Measurements from ENCODE around the gene PADI6.
"Not testable (repeated sequence)": the region's sequence is repeated elsewhere in the genome, so short reads cannot be mapped to it uniquely, and the experiment has no call there.

- TF ChIP-seq, protein P1, sequence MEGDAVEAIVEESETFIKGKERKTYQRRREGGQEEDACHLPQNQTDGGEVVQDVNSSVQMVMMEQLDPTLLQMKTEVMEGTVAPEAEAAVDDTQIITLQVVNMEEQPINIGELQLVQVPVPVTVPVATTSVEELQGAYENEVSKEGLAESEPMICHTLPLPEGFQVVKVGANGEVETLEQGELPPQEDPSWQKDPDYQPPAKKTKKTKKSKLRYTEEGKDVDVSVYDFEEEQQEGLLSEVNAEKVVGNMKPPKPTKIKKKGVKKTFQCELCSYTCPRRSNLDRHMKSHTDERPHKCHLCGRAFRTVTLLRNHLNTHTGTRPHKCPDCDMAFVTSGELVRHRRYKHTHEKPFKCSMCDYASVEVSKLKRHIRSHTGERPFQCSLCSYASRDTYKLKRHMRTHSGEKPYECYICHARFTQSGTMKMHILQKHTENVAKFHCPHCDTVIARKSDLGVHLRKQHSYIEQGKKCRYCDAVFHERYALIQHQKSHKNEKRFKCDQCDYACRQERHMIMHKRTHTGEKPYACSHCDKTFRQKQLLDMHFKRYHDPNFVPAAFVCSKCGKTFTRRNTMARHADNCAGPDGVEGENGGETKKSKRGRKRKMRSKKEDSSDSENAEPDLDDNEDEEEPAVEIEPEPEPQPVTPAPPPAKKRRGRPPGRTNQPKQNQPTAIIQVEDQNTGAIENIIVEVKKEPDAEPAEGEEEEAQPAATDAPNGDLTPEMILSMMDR (tag by site-specific recombination; IDR thresholded peaks at IDR 0.05) = not testable (repeated sequence)
- not testable (repeated sequence) for TF ChIP-seq ZNF560, MYNN, ZNF138 (tag by site-specific recombination; IDR thresholded peaks at IDR 0.05; ENCODE audit: borderline replicate concordance)
Observed at GRCh38 chr1:17407786-17408514, 36.0 kb downstream of the PADI6 start.
